HL-60/S4 treated with retinoic acid at 250 ng/mL for 4 days and 3 days (cell line): Measurements from ENCODE around the gene ABCG2.

ENCODE experiments used
- in situ Hi-C: fragments of 300-500 bp; cut with MboI; formaldehyde crosslinking; loops from 2 replicates; pipeline ENCODE4 v1.7.0; 2022; ENCODE audit warnings: low sequenced_read_pairs

ABCG2 gene

GRCh38 chr4:88077911-88078524 is 80.4 kb downstream of the ABCG2 start:
- in situ Hi-C loops, result no loop called here

GRCh38 chr4:88075336-88075735 is 83.1 kb downstream of the ABCG2 start:
- in situ Hi-C loops, result no loop called here

GRCh38 chr4:88070031-88070430 is 88.4 kb downstream of the ABCG2 start:
- in situ Hi-C loops, result no loop called here

- in situ Hi-C loops, result no loop called here
Measured at GRCh38 chr4:88064410-88064809, 94.0 kb downstream of the ABCG2 start.

- in situ Hi-C loops, result no loop called here
Measured at GRCh38 chr4:88063634-88064296, 94.7 kb downstream of the ABCG2 start.

- in situ Hi-C loops, result no loop called here
Measured at GRCh38 chr4:88062843-88063242, 95.6 kb downstream of the ABCG2 start.

GRCh38 chr4:88062311-88062710 is 96.1 kb downstream of the ABCG2 start:
- in situ Hi-C loops, result no loop called here

- in situ Hi-C loops, result no loop called here
Measured at GRCh38 chr4:88060431-88060830, 98.0 kb downstream of the ABCG2 start.

- in situ Hi-C loops, result no loop called here
Measured at GRCh38 chr4:88059766-88060165, 98.7 kb downstream of the ABCG2 start.

- in situ Hi-C loops, result no loop called here
Measured at GRCh38 chr4:88058295-88058694, 100.1 kb downstream of the ABCG2 start.

GRCh38 chr4:88054901-88055300 is 103.5 kb downstream of the ABCG2 start:
- in situ Hi-C loops, result no loop called here

GRCh38 chr4:88054229-88054628 is 104.2 kb downstream of the ABCG2 start:
- in situ Hi-C loops, result no loop called here

- in situ Hi-C loops, result loop anchor here (25.0 kb wide), 1 partner anchor 467 kb away; the partner anchor contains the start of gene PYURF
Measured at GRCh38 chr4:88045021-88045420, 113.4 kb downstream of the ABCG2 start.

- in situ Hi-C loops, result loop anchor here (25.0 kb wide), 1 partner anchor 469 kb away; the partner anchor contains the start of gene PYURF
Measured at GRCh38 chr4:88043586-88044340, 114.7 kb downstream of the ABCG2 start.

GRCh38 chr4:88043001-88043400 is 115.4 kb downstream of the ABCG2 start:
- in situ Hi-C loops, result loop anchor here (25.0 kb wide), 1 partner anchor 469 kb away; the partner anchor contains the start of gene PYURF

GRCh38 chr4:88041626-88042025 is 116.8 kb downstream of the ABCG2 start:
- in situ Hi-C loops, result loop anchor here (25.0 kb wide), 1 partner anchor 471 kb away; the partner anchor contains the start of gene PYURF

- in situ Hi-C loops, result loop anchor here (25.0 kb wide), 1 partner anchor 472 kb away; the partner anchor contains the start of gene PYURF
Measured at GRCh38 chr4:88040707-88041106, 117.7 kb downstream of the ABCG2 start.
